ENCODE data around the gene KDM5A. TPM values are rescaled to one million over a fixed set of nuclear protein-coding genes. Genes with fewer than 3 reads are reported as not detected.

Gene KDM5A
- total and polyA plus RNA-seq, 2 donors from 2014 or later: 4.5 to 76.6 TPM

DNA sequence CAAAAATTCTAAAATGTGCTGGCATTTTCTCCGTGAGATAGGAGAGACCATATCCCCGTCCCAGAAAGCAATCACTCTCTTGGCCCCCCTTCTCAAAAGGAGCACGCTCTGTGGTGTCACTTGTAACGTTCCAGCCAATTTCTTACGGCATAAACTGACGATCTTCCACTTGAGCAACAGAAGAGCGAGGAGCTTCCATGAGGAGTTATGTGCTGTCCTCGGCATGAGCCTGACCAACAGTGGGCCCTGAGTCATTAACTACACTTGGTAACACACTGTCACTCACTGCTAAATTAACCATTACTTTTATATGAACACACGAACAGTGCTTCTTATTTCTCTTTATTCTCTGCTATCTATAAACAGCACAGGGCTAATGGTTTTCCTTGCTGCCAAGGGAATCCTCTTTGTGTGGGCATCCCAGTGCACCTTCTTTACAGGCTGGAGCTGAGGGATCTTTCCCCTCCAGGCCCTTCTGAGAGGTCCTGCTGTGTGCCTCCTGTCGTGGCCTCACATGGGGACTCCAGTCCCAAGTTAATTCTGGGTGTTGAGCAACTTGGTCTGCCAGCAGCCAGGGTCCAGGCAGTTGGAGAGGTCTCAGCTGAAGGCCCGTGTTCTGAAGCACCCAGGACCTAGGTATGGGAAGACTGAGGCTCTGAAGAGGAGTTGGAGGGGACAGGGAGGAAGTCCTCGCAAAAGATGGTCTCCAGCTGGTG, 135.8 kb downstream of the KDM5A start:
- no peak for FAIRE-seq
- H3K9ac ChIP-seq (ENCODE audit: low read length in 3 of 3): no peak overlapping the region
- no peaks in the 10 kb centered on the region for H3K27me3 ChIP-seq (ENCODE audit: control insufficient read depth, insufficient read depth, low read length)
- DNase-seq: peak in 2 of 5 donors; percentile 27 to 33
- peaks cover 0 to 7% (median 2%) of the 10 kb centered on the region in 3 donors for H3K36me3 ChIP-seq (ENCODE audit: control insufficient read depth in 2 of 3, insufficient read depth in 3 of 3, low read length in 3 of 3)
- intact Hi-C loops (cut with DNase I): no loop called here
- H3K4me3 ChIP-seq (ENCODE audit: low read length in 3 of 3): no peak overlapping the region
- peak overlapping the region; percentile 15 to 54 for H3K27ac ChIP-seq (ENCODE audit: low read depth in 2 of 2, low read length in 2 of 2)
- H3K9me3 ChIP-seq (ENCODE audit: control insufficient read depth in 2 of 3, insufficient read depth in 1 of 3, low read length in 3 of 3): no peaks in the 10 kb centered on the region
- H3K4me1 ChIP-seq (ENCODE audit: control insufficient read depth in 2 of 3, insufficient read depth in 2 of 3, low read depth in 1 of 3, low read length in 3 of 3): peaks cover 6 to 16% (median 11%) of the 10 kb centered on the region in 3 donors
- no peak for TF ChIP-seq CTCF (IDR thresholded peaks at IDR 0.05; ENCODE audit: borderline replicate concordance, extremely low read depth, insufficient read depth)

- Histone ChIP-seq H3K9me3 (ENCODE audit: control insufficient read depth in 2 of 3, insufficient read depth in 1 of 3, low read length in 3 of 3) (no peaks in the 10 kb centered on the region), H3K4me3 (ENCODE audit: low read length in 3 of 3) (peak overlapping the region in 1 of 3 donors; percentile 33), H3K4me1 (ENCODE audit: control insufficient read depth in 2 of 3, insufficient read depth in 2 of 3, low read depth in 1 of 3, low read length in 3 of 3) (peaks cover 6 to 16% (median 9%) of the 10 kb centered on the region in 3 donors), H3K36me3 (ENCODE audit: control insufficient read depth in 2 of 3, insufficient read depth in 3 of 3, low read length in 3 of 3) (peaks cover 0 to 7% (median 2%) of the 10 kb centered on the region in 3 donors), H3K27me3 (ENCODE audit: control insufficient read depth, insufficient read depth, low read length) (no peaks in the 10 kb centered on the region), H3K9ac (ENCODE audit: low read length in 3 of 3) (peak overlapping the region in 1 of 3 donors; percentile 51), H3K27ac (ENCODE audit: low read depth in 2 of 2, low read length in 2 of 2) (peak overlapping the region; percentile 54 to 79)
- TF ChIP-seq CTCF (IDR thresholded peaks at IDR 0.05; ENCODE audit: borderline replicate concordance, extremely low read depth, insufficient read depth): no peak
- intact Hi-C loops (cut with DNase I): no loop called here
- DNase-seq (peak; percentile 77 to 95 (median 90)), FAIRE-seq (no peak)
Observed at GRCh38 chr12:252636-253035, 136.5 kb downstream of the KDM5A start.

- DNase-seq: peak in 1 of 5 donors; percentile 36
- peaks cover 0 to 6% (median 2%) of the 10 kb centered on the region in 3 donors for H3K4me1 ChIP-seq (ENCODE audit: control insufficient read depth in 2 of 3, insufficient read depth in 2 of 3, low read depth in 1 of 3, low read length in 3 of 3)
- intact Hi-C loops (cut with DNase I): no loop called here
- H3K27ac ChIP-seq (ENCODE audit: low read depth in 2 of 2, low read length in 2 of 2): no peak overlapping the region
- H3K4me3 ChIP-seq (ENCODE audit: low read length in 3 of 3): no peak overlapping the region
- H3K9ac ChIP-seq (ENCODE audit: low read length in 3 of 3): no peak overlapping the region
- H3K27me3 ChIP-seq (ENCODE audit: control insufficient read depth, insufficient read depth, low read length): no peaks in the 10 kb centered on the region
- no peak for TF ChIP-seq CTCF (IDR thresholded peaks at IDR 0.05; ENCODE audit: borderline replicate concordance, extremely low read depth, insufficient read depth)
- H3K9me3 ChIP-seq (ENCODE audit: control insufficient read depth in 2 of 3, insufficient read depth in 1 of 3, low read length in 3 of 3): no peaks in the 10 kb centered on the region
- no peak for FAIRE-seq
- peaks cover 0 to 4% (median 2%) of the 10 kb centered on the region in 3 donors for H3K36me3 ChIP-seq (ENCODE audit: control insufficient read depth in 2 of 3, insufficient read depth in 3 of 3, low read length in 3 of 3)
Observed at GRCh38 chr12:247271-247670, 141.8 kb downstream of the KDM5A start.

All from kidney (tissue), 14 donors.